ENCODE data around the gene CENPF. TPM values are rescaled to one million over a fixed set of nuclear protein-coding genes. Genes with fewer than 3 reads are reported as not detected.

The CENPF gene
- total RNA-seq, 1 donor from 2014 or later, result 254 TPM

DNA sequence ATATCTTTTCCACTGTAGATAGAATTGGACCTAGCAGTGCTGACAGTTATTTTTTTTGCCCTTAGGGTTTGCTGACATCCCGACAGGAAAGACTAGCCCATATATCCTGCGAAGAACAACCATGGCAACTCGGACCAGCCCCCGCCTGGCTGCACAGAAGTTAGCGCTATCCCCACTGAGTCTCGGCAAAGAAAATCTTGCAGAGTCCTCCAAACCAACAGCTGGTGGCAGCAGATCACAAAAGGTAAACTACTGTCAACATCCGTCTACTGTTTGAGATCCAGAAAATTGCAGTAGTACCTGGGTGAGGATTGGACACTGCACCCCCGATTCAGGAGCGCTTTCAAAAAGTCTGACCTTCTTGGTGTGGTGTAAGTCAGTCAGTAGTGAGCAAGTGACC, 55.8 kb downstream of the CENPF start:
- Histone ChIP-seq H3K4me3 (no peak overlapping the region), H4K20me1 (ENCODE audit: low read depth) (peaks cover 25% of the 10 kb centered on the region), H3K36me3 (peaks cover 80% of the 10 kb centered on the region), H3K9ac (no peak overlapping the region), H3K4me1 (no peaks in the 10 kb centered on the region), H3K27ac (no peak overlapping the region), H3K79me2 (ENCODE audit: low read depth) (peaks cover 29% of the 10 kb centered on the region), H3K27me3 (no peaks in the 10 kb centered on the region), H3K4me2 (no peak overlapping the region), H3K9me3 (ENCODE audit: low read depth) (no peaks in the 10 kb centered on the region), H3F3A (ENCODE audit: low read depth) (peaks cover 24% of the 10 kb centered on the region), H2AFZ (replicated peaks) (no peak overlapping the region)
- DNase-seq (ENCODE audit: low spot score), result peak; percentile 39
- peaks cover 55% of the 10 kb centered on the region for H3K36me3 Mint-ChIP-seq
- peaks cover 24% of the 10 kb centered on the region for H3K4me1 Mint-ChIP-seq
- peaks cover 4% of the 10 kb centered on the region for H3K27me3 Mint-ChIP-seq (ENCODE audit: insufficient read depth, low read depth)
- no peaks in the 10 kb centered on the region for H3K9me3 Mint-ChIP-seq
- H3K27ac Mint-ChIP-seq, result no peak overlapping the region
- H3K4me3 Mint-ChIP-seq, result no peak overlapping the region
- TF ChIP-seq EZH2 (IDR thresholded peaks at IDR 0.05) (no peak), EZH2phosphoT487 (IDR thresholded peaks at IDR 0.05) (no peak)
- TF ChIP-seq, protein P1, sequence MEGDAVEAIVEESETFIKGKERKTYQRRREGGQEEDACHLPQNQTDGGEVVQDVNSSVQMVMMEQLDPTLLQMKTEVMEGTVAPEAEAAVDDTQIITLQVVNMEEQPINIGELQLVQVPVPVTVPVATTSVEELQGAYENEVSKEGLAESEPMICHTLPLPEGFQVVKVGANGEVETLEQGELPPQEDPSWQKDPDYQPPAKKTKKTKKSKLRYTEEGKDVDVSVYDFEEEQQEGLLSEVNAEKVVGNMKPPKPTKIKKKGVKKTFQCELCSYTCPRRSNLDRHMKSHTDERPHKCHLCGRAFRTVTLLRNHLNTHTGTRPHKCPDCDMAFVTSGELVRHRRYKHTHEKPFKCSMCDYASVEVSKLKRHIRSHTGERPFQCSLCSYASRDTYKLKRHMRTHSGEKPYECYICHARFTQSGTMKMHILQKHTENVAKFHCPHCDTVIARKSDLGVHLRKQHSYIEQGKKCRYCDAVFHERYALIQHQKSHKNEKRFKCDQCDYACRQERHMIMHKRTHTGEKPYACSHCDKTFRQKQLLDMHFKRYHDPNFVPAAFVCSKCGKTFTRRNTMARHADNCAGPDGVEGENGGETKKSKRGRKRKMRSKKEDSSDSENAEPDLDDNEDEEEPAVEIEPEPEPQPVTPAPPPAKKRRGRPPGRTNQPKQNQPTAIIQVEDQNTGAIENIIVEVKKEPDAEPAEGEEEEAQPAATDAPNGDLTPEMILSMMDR (IDR thresholded peaks at IDR 0.05), result peak; percentile 40

- no peak for DNase-seq (ENCODE audit: low spot score)
- Mint-ChIP-seq H3K27ac (no peak overlapping the region), H3K36me3 (peaks cover 61% of the 10 kb centered on the region), H3K4me3 (no peak overlapping the region), H3K4me1 (peaks cover 24% of the 10 kb centered on the region), H3K9me3 (no peaks in the 10 kb centered on the region), H3K27me3 (ENCODE audit: insufficient read depth, low read depth) (peaks cover 6% of the 10 kb centered on the region)
- Histone ChIP-seq H3K36me3 (peaks cover 71% of the 10 kb centered on the region), H3K9ac (no peak overlapping the region), H3K4me2 (no peak overlapping the region), H3K9me3 (ENCODE audit: low read depth) (no peaks in the 10 kb centered on the region), H3F3A (ENCODE audit: low read depth) (peaks cover 17% of the 10 kb centered on the region), H3K27me3 (no peaks in the 10 kb centered on the region), H2AFZ (replicated peaks) (no peak overlapping the region), H3K27ac (no peak overlapping the region), H3K4me1 (no peaks in the 10 kb centered on the region), H3K79me2 (ENCODE audit: low read depth) (peaks cover 26% of the 10 kb centered on the region), H3K4me3 (no peak overlapping the region), H4K20me1 (ENCODE audit: low read depth) (peaks cover 25% of the 10 kb centered on the region)
- TF ChIP-seq EZH2phosphoT487 (IDR thresholded peaks at IDR 0.05), result no peak
- TF ChIP-seq, protein P1 (IDR thresholded peaks at IDR 0.05), result no peak
- TF ChIP-seq EZH2 (IDR thresholded peaks at IDR 0.05), result no peak
These were observed 57.2 kb downstream of the CENPF start for GRCh38 chr1:214660190-214660589.

DNA sequence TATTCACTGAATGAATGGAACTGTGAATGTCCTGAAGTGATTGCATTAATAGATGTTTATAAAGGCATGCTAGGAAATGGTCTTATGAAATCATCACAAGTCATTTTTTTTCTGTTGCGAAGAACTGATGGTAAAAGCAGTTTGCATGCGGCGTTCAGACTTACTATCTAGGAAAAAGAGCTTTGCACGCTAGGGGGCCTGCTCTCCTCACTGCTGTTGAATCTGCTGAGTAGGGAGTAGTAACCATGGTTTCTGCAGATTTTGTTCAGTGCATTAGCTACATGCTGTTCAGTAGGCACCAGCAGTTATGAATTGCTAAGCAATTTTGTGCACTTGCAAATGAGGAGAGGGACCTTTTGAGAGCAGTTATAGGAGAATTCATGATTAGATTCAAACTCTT, 57.9 kb downstream of the CENPF start:
- H3K4me3 ChIP-seq, result no peak overlapping the region
- TF ChIP-seq, protein P1 (IDR thresholded peaks at IDR 0.05), result peak; percentile 26
- TF ChIP-seq EZH2phosphoT487 (IDR thresholded peaks at IDR 0.05) (no peak), EZH2 (IDR thresholded peaks at IDR 0.05) (no peak)

More for the DNA sequence above, 57.9 kb downstream of the CENPF start:
- Histone ChIP-seq H3F3A (ENCODE audit: low read depth) (peaks cover 17% of the 10 kb centered on the region), H3K9ac (no peak overlapping the region), H2AFZ (replicated peaks) (no peak overlapping the region), H3K9me3 (ENCODE audit: low read depth) (no peaks in the 10 kb centered on the region), H3K27ac (no peak overlapping the region), H3K4me2 (no peak overlapping the region), H3K79me2 (ENCODE audit: low read depth) (peaks cover 26% of the 10 kb centered on the region), H3K36me3 (peaks cover 66% of the 10 kb centered on the region), H4K20me1 (ENCODE audit: low read depth) (peaks cover 30% of the 10 kb centered on the region), H3K4me1 (no peaks in the 10 kb centered on the region), H3K27me3 (no peaks in the 10 kb centered on the region)
- H3K27ac Mint-ChIP-seq, result peak overlapping the region; percentile 9
- no peak overlapping the region for H3K4me3 Mint-ChIP-seq
- peak; percentile 19 for DNase-seq (ENCODE audit: low spot score)
- peaks cover 62% of the 10 kb centered on the region for H3K36me3 Mint-ChIP-seq
- H3K27me3 Mint-ChIP-seq (ENCODE audit: insufficient read depth, low read depth), result peaks cover 6% of the 10 kb centered on the region
- peaks cover 24% of the 10 kb centered on the region for H3K4me1 Mint-ChIP-seq
- H3K9me3 Mint-ChIP-seq, result no peaks in the 10 kb centered on the region
